GM12801 (cell line): Measurements from ENCODE around the gene KCNC4.

ENCODE experiments used
- TF ChIP-seq, protein P1 (sequence below): IDR thresholded peaks from one replicate; pipeline ENCODE4 v1.5.1; 2011; ENCODE audit warnings: control low read depth; ENCODE audit not compliant: insufficient read length; ENCODE audit errors: extremely low read depth

KCNC4 gene

DNA sequence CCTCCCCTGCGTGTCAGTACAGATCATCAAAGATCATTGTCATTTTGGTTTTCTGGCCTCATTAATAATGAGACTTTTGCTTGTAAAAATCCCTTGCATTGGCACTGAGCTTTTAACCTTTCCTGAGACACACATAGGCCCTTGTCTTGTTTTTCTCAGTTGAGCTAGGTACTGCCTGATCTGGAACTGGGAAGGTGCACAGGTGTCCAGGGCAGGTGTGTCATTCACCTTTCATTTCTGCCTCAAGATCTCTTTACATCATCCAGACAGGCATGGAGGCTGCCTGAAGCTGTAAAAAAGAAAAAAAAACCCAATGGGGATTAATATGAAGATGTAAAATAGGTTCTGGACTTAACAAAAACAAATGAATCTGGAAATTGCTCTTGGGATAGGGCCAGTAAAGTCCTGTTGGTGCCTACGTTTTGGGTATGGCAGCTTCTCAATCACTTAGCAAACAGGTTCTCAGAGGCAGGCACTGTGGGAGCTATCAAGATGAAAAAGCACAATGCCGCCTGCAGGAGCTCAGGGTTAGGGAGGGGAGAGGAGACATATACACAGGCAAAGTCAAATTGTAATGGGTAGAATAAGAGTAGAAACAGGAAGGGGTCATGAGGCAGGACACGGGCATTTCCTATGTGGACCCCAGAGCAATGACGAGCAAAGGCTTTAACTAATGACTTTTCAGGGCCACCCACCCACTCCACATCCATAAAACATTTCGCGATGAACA lies 1.0 kb upstream of the KCNC4 start:
- TF ChIP-seq, protein P1, sequence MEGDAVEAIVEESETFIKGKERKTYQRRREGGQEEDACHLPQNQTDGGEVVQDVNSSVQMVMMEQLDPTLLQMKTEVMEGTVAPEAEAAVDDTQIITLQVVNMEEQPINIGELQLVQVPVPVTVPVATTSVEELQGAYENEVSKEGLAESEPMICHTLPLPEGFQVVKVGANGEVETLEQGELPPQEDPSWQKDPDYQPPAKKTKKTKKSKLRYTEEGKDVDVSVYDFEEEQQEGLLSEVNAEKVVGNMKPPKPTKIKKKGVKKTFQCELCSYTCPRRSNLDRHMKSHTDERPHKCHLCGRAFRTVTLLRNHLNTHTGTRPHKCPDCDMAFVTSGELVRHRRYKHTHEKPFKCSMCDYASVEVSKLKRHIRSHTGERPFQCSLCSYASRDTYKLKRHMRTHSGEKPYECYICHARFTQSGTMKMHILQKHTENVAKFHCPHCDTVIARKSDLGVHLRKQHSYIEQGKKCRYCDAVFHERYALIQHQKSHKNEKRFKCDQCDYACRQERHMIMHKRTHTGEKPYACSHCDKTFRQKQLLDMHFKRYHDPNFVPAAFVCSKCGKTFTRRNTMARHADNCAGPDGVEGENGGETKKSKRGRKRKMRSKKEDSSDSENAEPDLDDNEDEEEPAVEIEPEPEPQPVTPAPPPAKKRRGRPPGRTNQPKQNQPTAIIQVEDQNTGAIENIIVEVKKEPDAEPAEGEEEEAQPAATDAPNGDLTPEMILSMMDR, result no peak

DNA sequence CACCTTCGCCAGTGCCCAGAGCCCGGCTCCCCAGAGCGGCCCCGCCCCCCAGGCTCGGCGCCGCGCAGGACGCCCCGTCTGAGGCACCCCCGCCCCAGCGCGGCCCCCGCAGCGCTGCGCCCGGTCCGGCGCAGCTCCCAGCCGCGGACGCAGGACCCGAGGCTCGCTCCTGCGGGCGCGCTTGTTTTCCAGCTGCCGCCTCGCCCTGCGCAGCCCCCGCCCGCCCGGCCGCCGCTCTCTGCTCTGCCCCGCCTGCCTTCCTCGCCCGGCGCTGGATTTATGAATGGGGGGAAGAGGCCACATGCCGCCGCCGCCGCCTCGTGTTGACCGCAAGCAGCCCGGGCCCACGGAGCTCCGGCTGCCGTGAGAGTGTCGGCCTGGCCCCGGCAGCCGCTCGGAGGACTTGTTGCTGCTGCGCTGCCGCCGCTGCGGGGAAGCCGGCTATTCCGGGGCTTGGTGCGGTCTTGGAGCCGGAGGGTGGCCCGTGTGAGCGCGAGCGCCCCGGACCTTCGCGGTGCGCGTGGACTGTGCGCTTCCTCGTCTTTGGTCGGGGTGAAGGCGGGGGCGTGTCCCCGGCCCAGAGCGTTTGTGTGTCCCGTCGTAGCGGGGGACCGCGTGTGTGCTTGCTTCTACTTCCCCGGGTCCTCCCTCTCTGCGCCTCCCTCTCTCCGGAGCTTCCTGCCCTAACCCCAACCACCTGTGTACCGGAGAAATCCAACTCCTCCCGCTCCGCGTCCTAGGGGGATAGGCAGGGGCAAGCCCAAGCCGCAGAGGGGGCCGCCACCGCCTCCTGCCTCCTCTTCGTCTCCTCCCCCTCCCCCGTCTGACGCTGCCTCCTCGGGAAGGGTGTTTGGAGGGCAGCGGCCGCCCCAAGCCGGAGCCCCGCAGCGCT lies 736 bp downstream of the KCNC4 start:
- TF ChIP-seq, protein P1, result no peak

DNA sequence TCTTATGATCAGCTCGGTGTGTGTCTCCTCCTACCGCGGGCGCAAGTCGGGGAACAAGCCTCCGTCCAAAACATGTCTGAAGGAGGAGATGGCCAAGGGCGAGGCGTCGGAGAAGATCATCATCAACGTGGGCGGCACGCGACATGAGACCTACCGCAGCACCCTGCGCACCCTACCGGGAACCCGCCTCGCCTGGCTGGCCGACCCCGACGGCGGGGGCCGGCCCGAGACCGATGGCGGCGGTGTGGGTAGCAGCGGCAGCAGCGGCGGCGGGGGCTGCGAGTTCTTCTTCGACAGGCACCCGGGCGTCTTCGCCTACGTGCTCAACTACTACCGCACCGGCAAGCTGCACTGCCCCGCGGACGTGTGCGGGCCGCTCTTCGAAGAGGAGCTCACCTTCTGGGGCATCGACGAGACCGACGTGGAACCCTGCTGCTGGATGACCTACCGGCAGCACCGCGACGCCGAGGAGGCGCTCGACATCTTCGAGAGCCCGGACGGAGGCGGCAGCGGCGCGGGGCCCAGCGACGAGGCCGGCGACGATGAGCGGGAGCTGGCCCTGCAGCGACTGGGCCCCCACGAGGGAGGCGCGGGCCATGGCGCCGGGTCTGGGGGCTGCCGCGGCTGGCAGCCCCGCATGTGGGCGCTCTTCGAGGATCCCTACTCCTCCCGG lies 1.5 kb downstream of the KCNC4 start:
- TF ChIP-seq, protein P1, result no peak

DNA sequence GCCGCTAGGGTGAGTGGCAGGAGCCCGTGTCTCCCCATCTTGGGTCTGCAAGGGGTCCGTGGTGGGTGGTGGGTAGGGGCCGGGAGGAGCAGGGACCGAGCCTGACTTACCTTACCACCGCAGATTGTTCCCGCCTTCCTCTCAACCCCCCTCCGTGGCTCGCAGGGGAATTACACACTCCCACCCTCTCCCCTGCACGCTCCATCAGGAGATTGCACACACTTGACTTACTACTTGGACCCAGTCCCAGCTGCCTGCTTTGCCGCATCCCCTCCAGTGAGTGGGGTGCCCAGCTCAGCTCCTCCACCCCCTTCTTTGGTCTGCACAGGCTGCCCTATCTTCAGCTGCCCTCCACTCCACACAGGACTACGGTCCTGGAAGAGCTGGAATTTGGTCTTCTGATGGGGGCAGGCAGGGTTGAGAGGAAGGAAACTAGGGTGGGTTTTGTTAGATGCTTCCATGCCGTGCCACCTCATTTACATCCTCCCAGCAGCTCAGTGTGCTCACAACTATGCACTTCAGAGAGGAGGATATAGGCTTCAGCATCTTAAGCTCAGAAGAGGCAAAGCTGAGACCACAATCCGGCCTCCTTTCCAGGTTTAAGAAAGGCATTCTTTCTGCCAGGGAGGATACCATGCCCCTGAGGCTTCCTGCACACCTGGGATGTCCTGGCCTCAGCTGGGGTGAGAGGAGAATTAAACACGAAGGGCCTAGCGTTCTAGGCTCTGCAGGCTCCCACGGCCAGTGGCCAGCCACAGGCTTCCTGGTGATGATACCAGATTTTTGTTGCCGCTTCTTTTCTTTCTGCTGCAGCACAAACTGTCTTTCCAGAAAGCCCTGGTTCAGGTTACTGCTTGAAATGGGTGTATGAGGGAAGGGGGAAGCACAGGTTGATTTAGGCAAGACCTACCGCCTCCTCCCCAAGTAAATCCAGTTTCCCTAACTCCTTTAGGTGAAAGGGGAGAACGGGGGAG lies 2.3 kb downstream of the KCNC4 start:
- TF ChIP-seq, protein P1, result no peak

DNA sequence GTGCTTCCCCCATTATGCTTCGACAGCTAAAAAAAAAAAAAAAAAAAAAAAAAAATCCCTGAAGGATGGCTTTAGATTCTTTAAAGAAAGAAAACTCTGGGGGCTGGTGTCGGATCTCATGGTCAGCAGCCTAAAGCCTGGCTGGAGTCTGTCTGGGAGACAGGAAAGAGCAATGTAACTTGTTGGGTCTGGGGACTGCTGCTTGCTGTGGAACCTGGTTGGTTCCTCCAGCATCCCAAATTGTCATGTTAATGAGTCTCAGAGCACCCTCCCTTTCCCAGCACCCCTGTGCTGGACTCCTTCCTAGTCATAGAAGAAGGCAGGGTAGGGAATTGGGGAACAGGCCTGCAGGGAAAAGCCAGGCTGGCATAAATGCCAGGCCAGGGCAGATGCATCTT lies 3.0 kb downstream of the KCNC4 start:
- TF ChIP-seq, protein P1, result no peak

DNA sequence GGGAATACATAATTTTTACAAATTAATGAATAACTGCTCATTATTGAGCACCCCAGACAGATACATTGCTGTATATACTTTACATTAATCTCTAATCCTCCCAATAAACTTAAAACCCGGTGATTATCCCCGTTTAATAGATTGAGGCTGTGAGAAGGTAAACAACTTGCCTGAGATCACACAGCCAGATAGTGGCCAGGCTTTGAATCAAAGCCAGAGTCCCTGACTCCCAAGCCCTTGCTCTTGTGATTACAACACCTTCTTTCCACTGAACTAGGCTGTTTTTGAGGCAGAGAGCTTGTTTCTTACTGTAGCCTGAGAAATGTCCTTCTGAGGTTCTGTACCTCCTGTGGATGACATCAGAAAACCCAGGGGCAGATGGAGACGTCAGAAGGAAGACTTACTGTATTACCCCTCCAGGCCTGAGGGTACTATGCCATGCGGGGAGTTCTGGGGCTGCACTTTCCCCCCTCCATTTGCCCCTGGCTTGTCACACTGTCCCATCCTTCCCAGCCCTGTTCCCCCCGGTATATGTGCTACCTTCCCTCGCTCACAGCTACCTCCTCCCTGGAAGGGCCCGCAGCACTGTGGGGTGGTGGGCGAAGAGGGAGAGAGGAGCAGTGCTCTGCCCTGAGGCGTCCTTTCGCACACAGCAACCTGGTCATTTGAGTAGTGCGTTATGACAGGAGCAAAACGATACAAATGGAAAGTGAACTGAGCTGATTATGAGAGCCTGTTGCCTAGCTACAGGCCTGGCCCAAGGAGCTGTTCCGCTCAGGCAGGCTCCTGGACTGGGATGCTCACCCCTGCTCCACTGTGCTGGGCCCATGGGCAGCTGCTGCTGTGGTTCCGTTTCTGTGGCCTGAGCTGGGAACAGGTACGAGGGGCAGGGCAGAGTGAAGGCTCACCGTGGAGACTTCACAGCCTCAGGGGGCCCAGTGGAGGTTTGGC lies 4.6 kb downstream of the KCNC4 start:
- TF ChIP-seq, protein P1, result no peak
